Measurements from ENCODE around the gene PREP. TPM values are rescaled to one million over a fixed set of nuclear protein-coding genes. Genes with fewer than 3 reads are reported as not detected.

Gene PREP
- total and polyA plus RNA-seq, 2 of the 8 experiments (the other 6 are each of a cell fraction or from before 2014, with no cell fraction given), result 26.8 to 70.0 TPM

DNA sequence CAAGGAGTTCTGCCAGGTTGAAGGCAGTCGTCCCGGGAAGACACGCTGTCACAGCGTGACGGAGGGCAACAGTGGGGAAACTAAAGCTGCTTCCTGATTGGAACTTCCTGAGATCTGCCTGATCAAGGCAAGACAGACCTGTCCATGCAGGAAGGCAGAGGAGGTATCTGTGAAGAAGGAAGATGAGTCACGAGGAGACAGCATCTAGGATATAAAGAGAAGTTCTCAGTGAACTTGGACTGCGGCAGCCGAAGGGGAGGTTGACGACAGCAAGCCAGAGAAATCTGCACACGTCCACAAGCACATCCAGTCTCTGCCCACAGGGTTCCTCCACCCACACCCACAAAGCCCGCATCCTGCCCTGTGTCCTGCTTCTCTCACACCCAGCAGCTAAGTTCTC, 38.6 kb downstream of the PREP start (continued):
- TF ChIP-seq SP2 (IDR thresholded peaks at IDR 0.05; ENCODE audit: low read length) (no peak), CBX8 (IDR thresholded peaks at IDR 0.05; ENCODE audit: borderline replicate concordance, low read depth, low read length) (no peak), BRCA1 (IDR thresholded peaks at IDR 0.05; ENCODE audit: low read depth, low read length) (no peak)
- TF ChIP-seq, protein P1, sequence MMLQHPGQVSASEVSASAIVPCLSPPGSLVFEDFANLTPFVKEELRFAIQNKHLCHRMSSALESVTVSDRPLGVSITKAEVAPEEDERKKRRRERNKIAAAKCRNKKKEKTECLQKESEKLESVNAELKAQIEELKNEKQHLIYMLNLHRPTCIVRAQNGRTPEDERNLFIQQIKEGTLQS (IDR thresholded peaks at IDR 0.05; ENCODE audit: insufficient read depth, low read depth, low read length), result no peak

Measured in H1 (cell line).